Measurements from ENCODE around the gene TRH. TPM values are rescaled to one million over a fixed set of nuclear protein-coding genes. Genes with fewer than 3 reads are reported as not detected.

TRH gene
- total RNA-seq, 2 donors from 2014 or later, result 0.22 to 0.29 TPM

GRCh38 chr3:129933471-129933870 is 41.0 kb upstream of the TRH start:
- Mint-ChIP-seq H3K36me3 (ENCODE audit: low read depth) (no peaks in the 10 kb centered on the region), H3K4me1 (peaks cover 4% of the 10 kb centered on the region), H3K27me3 (ENCODE audit: insufficient read depth) (peaks cover 5% of the 10 kb centered on the region), H3K9me3 (peaks cover 25% of the 10 kb centered on the region), H3K27ac (no peak overlapping the region), H3K4me3 (no peak overlapping the region)
- Histone ChIP-seq H3K4me1 (ENCODE audit: control insufficient read depth, insufficient read depth, low read length) (no peaks in the 10 kb centered on the region), H3K27ac (ENCODE audit: low read depth, low read length) (no peak overlapping the region), H3K4me3 (ENCODE audit: low read length) (no peak overlapping the region), H3K9me3 (ENCODE audit: control insufficient read depth, low read length) (peaks cover 31% of the 10 kb centered on the region), H3K36me3 (ENCODE audit: control insufficient read depth, insufficient read depth, low read length) (no peaks in the 10 kb centered on the region), H3K9ac (ENCODE audit: extremely low read depth, low read length, poor library complexity, severe bottlenecking) (no peak overlapping the region), H3K27me3 (ENCODE audit: control insufficient read depth, insufficient read depth, low read length, poor library complexity, severe bottlenecking) (no peaks in the 10 kb centered on the region)
- 89 to 95% methylated on average over 1 to 4 of the region's 4 CpGs for WGBS, 2 experiments (ENCODE audit: insufficient coverage in 1 of 2, insufficient read length in 1 of 2)
- TF ChIP-seq CTCF (conservative IDR thresholded peaks at IDR 0.05), result no peak
- no peak for DNase-seq

GRCh38 chr3:129934234-129935123 is 40.0 kb upstream of the TRH start:
- Histone ChIP-seq H3K27me3 (ENCODE audit: control insufficient read depth, insufficient read depth, low read length, poor library complexity, severe bottlenecking) (no peaks in the 10 kb centered on the region), H3K36me3 (ENCODE audit: control insufficient read depth, insufficient read depth, low read length) (no peaks in the 10 kb centered on the region), H3K9me3 (ENCODE audit: control insufficient read depth, low read length) (peaks cover 23% of the 10 kb centered on the region), H3K4me3 (ENCODE audit: low read length) (no peak overlapping the region), H3K9ac (ENCODE audit: extremely low read depth, low read length, poor library complexity, severe bottlenecking) (no peak overlapping the region), H3K4me1 (ENCODE audit: control insufficient read depth, insufficient read depth, low read length) (no peaks in the 10 kb centered on the region), H3K27ac (ENCODE audit: low read depth, low read length) (no peak overlapping the region)
- peaks cover 4% of the 10 kb centered on the region for H3K4me1 Mint-ChIP-seq
- H3K27ac Mint-ChIP-seq, result no peak overlapping the region
- peak; percentile 95 for TF ChIP-seq CTCF (conservative IDR thresholded peaks at IDR 0.05)
- 44 to 49% methylated on average over 17 to 20 of the region's 20 CpGs for WGBS, 2 experiments (ENCODE audit: insufficient coverage in 1 of 2, insufficient read length in 1 of 2)
- peak; percentile 77 for DNase-seq
- no peaks in the 10 kb centered on the region for H3K36me3 Mint-ChIP-seq (ENCODE audit: low read depth)
- peaks cover 5% of the 10 kb centered on the region for H3K27me3 Mint-ChIP-seq (ENCODE audit: insufficient read depth)
- peaks cover 18% of the 10 kb centered on the region for H3K9me3 Mint-ChIP-seq
- no peak overlapping the region for H3K4me3 Mint-ChIP-seq

GRCh38 chr3:129936757-129937156 is 37.8 kb upstream of the TRH start:
- H3K36me3 Mint-ChIP-seq (ENCODE audit: low read depth), result no peaks in the 10 kb centered on the region
- no peak for TF ChIP-seq CTCF (conservative IDR thresholded peaks at IDR 0.05)
- H3K4me3 ChIP-seq (ENCODE audit: low read length), result no peak overlapping the region
- H3K9ac ChIP-seq (ENCODE audit: extremely low read depth, low read length, poor library complexity, severe bottlenecking), result no peak overlapping the region
- peak overlapping the region; percentile 29 for H3K27ac ChIP-seq (ENCODE audit: low read depth, low read length)
- peaks cover under 1% of the 10 kb centered on the region for H3K9me3 ChIP-seq (ENCODE audit: control insufficient read depth, low read length)
- H3K27ac Mint-ChIP-seq, result no peak overlapping the region
- H3K4me1 ChIP-seq (ENCODE audit: control insufficient read depth, insufficient read depth, low read length), result no peaks in the 10 kb centered on the region
- no peak overlapping the region for H3K4me3 Mint-ChIP-seq
- WGBS, 2 experiments (ENCODE audit: insufficient coverage in 1 of 2, insufficient read length in 1 of 2), result 78 to 94% methylated on average over 6 of the region's 6 CpGs
- H3K36me3 ChIP-seq (ENCODE audit: control insufficient read depth, insufficient read depth, low read length), result no peaks in the 10 kb centered on the region
- H3K4me1 Mint-ChIP-seq, result peaks cover 4% of the 10 kb centered on the region
- no peak for DNase-seq
- no peaks in the 10 kb centered on the region for H3K27me3 ChIP-seq (ENCODE audit: control insufficient read depth, insufficient read depth, low read length, poor library complexity, severe bottlenecking)
- peaks cover under 1% of the 10 kb centered on the region for H3K9me3 Mint-ChIP-seq
- H3K27me3 Mint-ChIP-seq (ENCODE audit: insufficient read depth), result peaks cover 5% of the 10 kb centered on the region
